Fibroblast of the aortic adventitia (primary cell): ENCODE data around the gene PCYT2. TPM values are rescaled to one million over a fixed set of nuclear protein-coding genes. Genes with fewer than 3 reads are reported as not detected.
A peak's percentile ranks its signal among the peaks of the same experiment; 100 is the strongest.

ENCODE experiments used
- DNase-seq: peaks from one replicate; pipeline ENCODE4 v3.0.0-alpha.2; 2010; ENCODE audit warnings: low read depth
- H3K4me3 ChIP-seq: 2 replicates; pipeline ENCODE4 v1.5.1; 2011; ENCODE audit warnings: low read depth, mild to moderate bottlenecking, control low read depth, low read length, moderate library complexity
- CTCF ChIP-seq: IDR thresholded peaks from 2 replicates; pipeline ENCODE4 v1.5.1; 2011; ENCODE audit warnings: mild to moderate bottlenecking, low read length, control low read depth, inconsistent platforms; ENCODE audit not compliant: insufficient read depth
- total RNA-seq: library from RNA; depleted of rRNA; stranded (reverse); fragments of >200 nt; gene quantifications from 2 replicates; pipeline ENCODE4 v1.2.3, GENCODE V29; 2012; ENCODE audit warnings: low replicate concordance

PCYT2 gene
- total RNA-seq, 1 donor = 36.7 TPM

GRCh38 chr17:81941484-81942166, 30.4 kb upstream of the PCYT2 start:
- no peak for TF ChIP-seq CTCF
- no peak overlapping the region for H3K4me3 ChIP-seq
- no peak for DNase-seq

GRCh38 chr17:81940538-81941483, 29.6 kb upstream of the PCYT2 start:
- DNase-seq = no peak
- no peak for TF ChIP-seq CTCF
- H3K4me3 ChIP-seq = no peak overlapping the region

- no peak for TF ChIP-seq CTCF
- peak; percentile 87 for DNase-seq
- no peak overlapping the region for H3K4me3 ChIP-seq
These were observed 28.7 kb upstream of the PCYT2 start for GRCh38 chr17:81939881-81940385.

- DNase-seq = no peak
- TF ChIP-seq CTCF = no peak
These were observed 28.0 kb upstream of the PCYT2 start for GRCh38 chr17:81939218-81939617.

GRCh38 chr17:81935709-81936084, 24.5 kb upstream of the PCYT2 start:
- TF ChIP-seq CTCF = no peak
- no peak for DNase-seq
- peak overlapping the region; percentile 56 for H3K4me3 ChIP-seq

More at GRCh38 chr17:81939218-81939617, 28.0 kb upstream of the PCYT2 start:
- no peak overlapping the region for H3K4me3 ChIP-seq

GRCh38 chr17:81934850-81935708, 23.9 kb upstream of the PCYT2 start:
- no peak for DNase-seq
- no peak for TF ChIP-seq CTCF
- peak overlapping the region; percentile 9 for H3K4me3 ChIP-seq
